ENCODE data around the gene MLPH. TPM values are rescaled to one million over a fixed set of nuclear protein-coding genes. Genes with fewer than 3 reads are reported as not detected.

MLPH gene
- total RNA-seq, 2 donors from 2014 or later = 0.75 to 1.0 TPM

GRCh38 chr2:237549216-237549615, 62.2 kb downstream of the MLPH start:
- WGBS, 2 experiments (ENCODE audit: insufficient coverage in 1 of 2, insufficient read length in 1 of 2) = 93 to 94% methylated on average over 5 to 8 of the region's 8 CpGs
- no peak for DNase-seq
- peaks cover 5% of the 10 kb centered on the region for H3K36me3 Mint-ChIP-seq (ENCODE audit: low read depth)
- Histone ChIP-seq H3K9me3 (ENCODE audit: control insufficient read depth, low read length) (no peaks in the 10 kb centered on the region), H3K27me3 (ENCODE audit: control insufficient read depth, insufficient read depth, low read length, poor library complexity, severe bottlenecking) (no peaks in the 10 kb centered on the region), H3K27ac (ENCODE audit: low read depth, low read length) (no peak overlapping the region), H3K36me3 (ENCODE audit: control insufficient read depth, insufficient read depth, low read length) (no peaks in the 10 kb centered on the region), H3K9ac (ENCODE audit: extremely low read depth, low read length, poor library complexity, severe bottlenecking) (no peak overlapping the region), H3K4me1 (ENCODE audit: control insufficient read depth, insufficient read depth, low read length) (peaks cover 8% of the 10 kb centered on the region), H3K4me3 (ENCODE audit: low read length) (no peak overlapping the region)
- H3K27ac Mint-ChIP-seq = no peak overlapping the region
- H3K9me3 Mint-ChIP-seq = peaks cover 9% of the 10 kb centered on the region
- H3K4me1 Mint-ChIP-seq = peaks cover 19% of the 10 kb centered on the region
- H3K27me3 Mint-ChIP-seq (ENCODE audit: insufficient read depth) = no peaks in the 10 kb centered on the region
- no peak overlapping the region for H3K4me3 Mint-ChIP-seq
- no peak for TF ChIP-seq CTCF (conservative IDR thresholded peaks at IDR 0.05)

GRCh38 chr2:237549643-237550415, 62.8 kb downstream of the MLPH start:
- Mint-ChIP-seq H3K4me1 (peaks cover 19% of the 10 kb centered on the region), H3K36me3 (ENCODE audit: low read depth) (peaks cover 5% of the 10 kb centered on the region), H3K4me3 (no peak overlapping the region), H3K9me3 (peaks cover 13% of the 10 kb centered on the region), H3K27ac (no peak overlapping the region), H3K27me3 (ENCODE audit: insufficient read depth) (no peaks in the 10 kb centered on the region)
- Histone ChIP-seq H3K27ac (ENCODE audit: low read depth, low read length) (no peak overlapping the region), H3K36me3 (ENCODE audit: control insufficient read depth, insufficient read depth, low read length) (no peaks in the 10 kb centered on the region), H3K4me1 (ENCODE audit: control insufficient read depth, insufficient read depth, low read length) (peaks cover 8% of the 10 kb centered on the region), H3K27me3 (ENCODE audit: control insufficient read depth, insufficient read depth, low read length, poor library complexity, severe bottlenecking) (no peaks in the 10 kb centered on the region), H3K4me3 (ENCODE audit: low read length) (no peak overlapping the region), H3K9me3 (ENCODE audit: control insufficient read depth, low read length) (no peaks in the 10 kb centered on the region), H3K9ac (ENCODE audit: extremely low read depth, low read length, poor library complexity, severe bottlenecking) (no peak overlapping the region)
- DNase-seq = no peak
- no peak for TF ChIP-seq CTCF (conservative IDR thresholded peaks at IDR 0.05)
- WGBS, 2 experiments (ENCODE audit: insufficient coverage in 1 of 2, insufficient read length in 1 of 2) = 85% methylated on average over 14 to 17 of the region's 17 CpGs

- TF ChIP-seq CTCF (conservative IDR thresholded peaks at IDR 0.05) = no peak
- Histone ChIP-seq H3K4me1 (ENCODE audit: control insufficient read depth, insufficient read depth, low read length) (peaks cover 6% of the 10 kb centered on the region), H3K9ac (ENCODE audit: extremely low read depth, low read length, poor library complexity, severe bottlenecking) (no peak overlapping the region), H3K9me3 (ENCODE audit: control insufficient read depth, low read length) (peaks cover 10% of the 10 kb centered on the region), H3K27me3 (ENCODE audit: control insufficient read depth, insufficient read depth, low read length, poor library complexity, severe bottlenecking) (no peaks in the 10 kb centered on the region), H3K4me3 (ENCODE audit: low read length) (no peak overlapping the region), H3K27ac (ENCODE audit: low read depth, low read length) (no peak overlapping the region), H3K36me3 (ENCODE audit: control insufficient read depth, insufficient read depth, low read length) (no peaks in the 10 kb centered on the region)
- H3K36me3 Mint-ChIP-seq (ENCODE audit: low read depth) = peaks cover 5% of the 10 kb centered on the region
- peaks cover 11% of the 10 kb centered on the region for H3K4me1 Mint-ChIP-seq
- H3K27ac Mint-ChIP-seq = no peak overlapping the region
- H3K9me3 Mint-ChIP-seq = peaks cover 18% of the 10 kb centered on the region
- no peak overlapping the region for H3K4me3 Mint-ChIP-seq
- DNase-seq = no peak
- no peaks in the 10 kb centered on the region for H3K27me3 Mint-ChIP-seq (ENCODE audit: insufficient read depth)
- WGBS, 2 experiments (ENCODE audit: insufficient coverage in 1 of 2, insufficient read length in 1 of 2) = 92% methylated on average over 6 to 16 of the region's 16 CpGs
Observed at GRCh38 chr2:237551071-237551574, 64.1 kb downstream of the MLPH start.

Data from endodermal cell (in vitro differentiated cells).